ENCODE measurements around the gene TSFM. TPM values are rescaled to one million over a fixed set of nuclear protein-coding genes. Genes with fewer than 3 reads are reported as not detected.

Gene TSFM
- total and polyA plus RNA-seq, 2 of the 13 experiments (the other 11 are each of a cell fraction or from before 2014, with no cell fraction given): 29.8 to 68.3 TPM

GRCh38 chr12:57765003-57765697 lies 17.4 kb upstream of the TSFM start (continued):
- TF ChIP-seq, protein P1, sequence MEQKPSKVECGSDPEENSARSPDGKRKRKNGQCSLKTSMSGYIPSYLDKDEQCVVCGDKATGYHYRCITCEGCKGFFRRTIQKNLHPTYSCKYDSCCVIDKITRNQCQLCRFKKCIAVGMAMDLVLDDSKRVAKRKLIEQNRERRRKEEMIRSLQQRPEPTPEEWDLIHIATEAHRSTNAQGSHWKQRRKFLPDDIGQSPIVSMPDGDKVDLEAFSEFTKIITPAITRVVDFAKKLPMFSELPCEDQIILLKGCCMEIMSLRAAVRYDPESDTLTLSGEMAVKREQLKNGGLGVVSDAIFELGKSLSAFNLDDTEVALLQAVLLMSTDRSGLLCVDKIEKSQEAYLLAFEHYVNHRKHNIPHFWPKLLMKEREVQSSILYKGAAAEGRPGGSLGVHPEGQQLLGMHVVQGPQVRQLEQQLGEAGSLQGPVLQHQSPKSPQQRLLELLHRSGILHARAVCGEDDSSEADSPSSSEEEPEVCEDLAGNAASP (CRISPR knock-in tag; IDR thresholded peaks at IDR 0.05; ENCODE audit: borderline replicate concordance): 0 out of 2 replicates have a peak, but pooled peaks have one; percentile 18
- TF ChIP-seq, protein P2, sequence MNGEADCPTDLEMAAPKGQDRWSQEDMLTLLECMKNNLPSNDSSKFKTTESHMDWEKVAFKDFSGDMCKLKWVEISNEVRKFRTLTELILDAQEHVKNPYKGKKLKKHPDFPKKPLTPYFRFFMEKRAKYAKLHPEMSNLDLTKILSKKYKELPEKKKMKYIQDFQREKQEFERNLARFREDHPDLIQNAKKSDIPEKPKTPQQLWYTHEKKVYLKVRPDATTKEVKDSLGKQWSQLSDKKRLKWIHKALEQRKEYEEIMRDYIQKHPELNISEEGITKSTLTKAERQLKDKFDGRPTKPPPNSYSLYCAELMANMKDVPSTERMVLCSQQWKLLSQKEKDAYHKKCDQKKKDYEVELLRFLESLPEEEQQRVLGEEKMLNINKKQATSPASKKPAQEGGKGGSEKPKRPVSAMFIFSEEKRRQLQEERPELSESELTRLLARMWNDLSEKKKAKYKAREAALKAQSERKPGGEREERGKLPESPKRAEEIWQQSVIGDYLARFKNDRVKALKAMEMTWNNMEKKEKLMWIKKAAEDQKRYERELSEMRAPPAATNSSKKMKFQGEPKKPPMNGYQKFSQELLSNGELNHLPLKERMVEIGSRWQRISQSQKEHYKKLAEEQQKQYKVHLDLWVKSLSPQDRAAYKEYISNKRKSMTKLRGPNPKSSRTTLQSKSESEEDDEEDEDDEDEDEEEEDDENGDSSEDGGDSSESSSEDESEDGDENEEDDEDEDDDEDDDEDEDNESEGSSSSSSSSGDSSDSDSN (CRISPR knock-in tag; IDR thresholded peaks at IDR 0.05): peak; percentile 75
- TF ChIP-seq BRD4 (CRISPR knock-in tag; IDR thresholded peaks at IDR 0.05) (peak; percentile 67; the same call in 1 of the 2 replicates), TAF15 (IDR thresholded peaks at IDR 0.05; ENCODE audit: low read depth, low read length, poor library complexity, severe bottlenecking) (peak; percentile 53), SIN3B (IDR thresholded peaks at IDR 0.05; ENCODE audit: low read length) (no peak), ZNF33B (CRISPR knock-in tag; IDR thresholded peaks at IDR 0.05) (peak; percentile 23; the same call in 1 of the 2 replicates), ZNF562 (CRISPR knock-in tag; IDR thresholded peaks at IDR 0.05; ENCODE audit: borderline replicate concordance) (no peak; the same call in 1 of the 2 replicates), RXRA (CRISPR knock-in tag; IDR thresholded peaks at IDR 0.05) (peak; percentile 50; the same call in 1 of the 2 replicates), POGK (CRISPR knock-in tag; conservative IDR thresholded peaks at IDR 0.05) (peak; percentile 65), CTCF (CRISPR knock-in tag; IDR thresholded peaks at IDR 0.05) (peak; percentile 78), ELF4 (CRISPR knock-in tag; IDR thresholded peaks at IDR 0.05; ENCODE audit: borderline replicate concordance) (no peak), MEIS2 (CRISPR knock-in tag; IDR thresholded peaks at IDR 0.05) (0 out of 2 replicates have a peak, but pooled peaks have one; percentile 45), TARDBP (CRISPR knock-in tag; IDR thresholded peaks at IDR 0.05) (peak; percentile 34; the same call in 1 of the 2 replicates)
- TF ChIP-seq, protein P3, sequence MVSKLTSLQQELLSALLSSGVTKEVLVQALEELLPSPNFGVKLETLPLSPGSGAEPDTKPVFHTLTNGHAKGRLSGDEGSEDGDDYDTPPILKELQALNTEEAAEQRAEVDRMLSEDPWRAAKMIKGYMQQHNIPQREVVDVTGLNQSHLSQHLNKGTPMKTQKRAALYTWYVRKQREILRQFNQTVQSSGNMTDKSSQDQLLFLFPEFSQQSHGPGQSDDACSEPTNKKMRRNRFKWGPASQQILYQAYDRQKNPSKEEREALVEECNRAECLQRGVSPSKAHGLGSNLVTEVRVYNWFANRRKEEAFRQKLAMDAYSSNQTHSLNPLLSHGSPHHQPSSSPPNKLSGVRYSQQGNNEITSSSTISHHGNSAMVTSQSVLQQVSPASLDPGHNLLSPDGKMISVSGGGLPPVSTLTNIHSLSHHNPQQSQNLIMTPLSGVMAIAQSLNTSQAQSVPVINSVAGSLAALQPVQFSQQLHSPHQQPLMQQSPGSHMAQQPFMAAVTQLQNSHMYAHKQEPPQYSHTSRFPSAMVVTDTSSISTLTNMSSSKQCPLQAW (CRISPR knock-in tag; IDR thresholded peaks at IDR 0.05): peak; percentile 77
- TF ChIP-seq, protein P4, sequence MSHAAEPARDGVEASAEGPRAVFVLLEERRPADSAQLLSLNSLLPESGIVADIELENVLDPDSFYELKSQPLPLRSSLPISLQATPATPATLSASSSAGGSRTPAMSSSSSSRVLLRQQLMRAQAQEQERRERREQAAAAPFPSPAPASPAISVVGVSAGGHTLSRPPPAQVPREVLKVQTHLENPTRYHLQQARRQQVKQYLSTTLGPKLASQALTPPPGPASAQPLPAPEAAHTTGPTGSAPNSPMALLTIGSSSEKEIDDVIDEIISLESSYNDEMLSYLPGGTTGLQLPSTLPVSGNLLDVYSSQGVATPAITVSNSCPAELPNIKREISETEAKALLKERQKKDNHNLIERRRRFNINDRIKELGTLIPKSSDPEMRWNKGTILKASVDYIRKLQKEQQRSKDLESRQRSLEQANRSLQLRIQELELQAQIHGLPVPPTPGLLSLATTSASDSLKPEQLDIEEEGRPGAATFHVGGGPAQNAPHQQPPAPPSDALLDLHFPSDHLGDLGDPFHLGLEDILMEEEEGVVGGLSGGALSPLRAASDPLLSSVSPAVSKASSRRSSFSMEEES (CRISPR knock-in tag; IDR thresholded peaks at IDR 0.05): no peak
